Fibroblast of pulmonary artery (primary cell): ENCODE data around the gene NCOR2.

Source experiments
- DNase-seq: peaks from one replicate; pipeline ENCODE4 v3.0.0-alpha.2; 2010; ENCODE audit warnings: low read depth
- H3K4me3 ChIP-seq: replicated peaks from 2 replicates; pipeline ENCODE4 v1.5.1; 2011; ENCODE audit warnings: low read depth, mild to moderate bottlenecking, control low read depth, low read length, moderate library complexity
- CTCF ChIP-seq: IDR thresholded peaks from 2 replicates; pipeline ENCODE4 v1.5.1; 2011; ENCODE audit warnings: mild to moderate bottlenecking, control low read depth, low read length, inconsistent platforms; ENCODE audit errors: missing control alignments

Gene NCOR2

GRCh38 chr12:124577374-124577773, 10.0 kb upstream of the NCOR2 start:
- no peak overlapping the region for H3K4me3 ChIP-seq
- DNase-seq: no peak
- no peak for TF ChIP-seq CTCF

- no peak overlapping the region for H3K4me3 ChIP-seq
- DNase-seq: no peak
These were observed 8.7 kb upstream of the NCOR2 start for GRCh38 chr12:124576061-124576650.

GRCh38 chr12:124573839-124574786, 6.7 kb upstream of the NCOR2 start:
- H3K4me3 ChIP-seq: no peak overlapping the region
- TF ChIP-seq CTCF: no peak
- DNase-seq: no peak

More at GRCh38 chr12:124576061-124576650, 8.7 kb upstream of the NCOR2 start:
- no peak for TF ChIP-seq CTCF

GRCh38 chr12:124571556-124571955, 4.1 kb upstream of the NCOR2 start:
- DNase-seq: no peak
- TF ChIP-seq CTCF: no peak
- H3K4me3 ChIP-seq: no peak overlapping the region

GRCh38 chr12:124570810-124571209, 3.4 kb upstream of the NCOR2 start:
- H3K4me3 ChIP-seq: no peak overlapping the region
- TF ChIP-seq CTCF: no peak
- no peak for DNase-seq

GRCh38 chr12:124569375-124570148, 2.1 kb upstream of the NCOR2 start:
- H3K4me3 ChIP-seq: no peak overlapping the region
- TF ChIP-seq CTCF: no peak
- DNase-seq: no peak
